ENCODE data around the gene SIT1. TPM values are rescaled to one million over a fixed set of nuclear protein-coding genes. Genes with fewer than 3 reads are reported as not detected.

The SIT1 gene
- total RNA-seq, 2 experiments from 2014 or later = 62.0 to 63.7 TPM

GRCh38 chr9:35667939-35668338, 17.2 kb upstream of the SIT1 start:
- ChIA-PET CTCF (no interaction called here), POLR2A (no interaction called here)

- ChIA-PET POLR2A (no interaction called here), CTCF (interaction anchor here (2.0 kb wide), 1 partner anchor 18 kb away, joined by 5 read pairs; no protein-coding TSS in a partner anchor)
Measured at GRCh38 chr9:35666549-35666948, 15.8 kb upstream of the SIT1 start.

GRCh38 chr9:35666045-35666444, 15.3 kb upstream of the SIT1 start:
- ChIA-PET POLR2A (interaction anchor here (1.7 kb wide), 1 partner anchor 66 kb away, joined by 10 read pairs; the partner anchor contains the start of genes CREB3 and TLN1), CTCF (interaction anchor here (2.0 kb wide), 1 partner anchor 18 kb away, joined by 5 read pairs; no protein-coding TSS in a partner anchor)

GRCh38 chr9:35665471-35665818, 14.7 kb upstream of the SIT1 start:
- ChIA-PET POLR2A (interaction anchor here (0.6 to 1.7 kb wide), 2 partner anchors 67 to 972 kb away, joined by 5 to 10 read pairs; partner anchors contain the start of genes CREB3 and TLN1), CTCF (interaction anchor here (0.5 to 2.0 kb wide), 3 partner anchors 16 to 288 kb away, joined by 3 to 5 read pairs (median 4); no protein-coding TSS in a partner anchor)

GRCh38 chr9:35664531-35665470, 14.1 kb upstream of the SIT1 start, which contains the start of gene ARHGEF39:
ARHGEF39 (minus strand) TSS chr9:35665195; CDS start chr9:35665169, 26 bp downstream.
- POLR2A ChIA-PET = interaction anchor here (0.6 to 1.7 kb wide), 4 partner anchors 46 to 971 kb away, joined by 3 to 10 read pairs (median 4); partner anchors contain the start of genes CD72, CREB3, HINT2 and TLN1
- CTCF ChIA-PET = interaction anchor here (0.5 to 2.0 kb wide), 10 partner anchors 15 to 288 kb away, joined by 3 to 9 read pairs (median 4); partner anchors contain the start of genes CREB3 and TLN1

GRCh38 chr9:35662437-35662836, 11.7 kb upstream of the SIT1 start:
- POLR2A ChIA-PET = no interaction called here
- CTCF ChIA-PET = interaction anchor here (1.1 to 2.8 kb wide), 4 partner anchors 14 to 74 kb away, joined by 4 to 9 read pairs (median 5); no protein-coding TSS in a partner anchor

- ChIA-PET CTCF (interaction anchor here (0.6 to 2.8 kb wide), 7 partner anchors 14 to 180 kb away, joined by 3 to 9 read pairs (median 4); no protein-coding TSS in a partner anchor), POLR2A (no interaction called here)
Measured at GRCh38 chr9:35661756-35662350, 11.1 kb upstream of the SIT1 start.

- ChIA-PET CTCF (interaction anchor here (1.1 to 3.8 kb wide), 6 partner anchors 14 to 69 kb away, joined by 3 to 30 read pairs (median 5); partner anchors contain the start of genes CREB3 and TLN1), POLR2A (interaction anchor here (1.1 kb wide), 1 partner anchor 14 kb away, joined by 4 read pairs; no protein-coding TSS in a partner anchor)
Measured at GRCh38 chr9:35660966-35661415, 10.3 kb upstream of the SIT1 start.

GRCh38 chr9:35659340-35659739, 8.6 kb upstream of the SIT1 start:
- POLR2A ChIA-PET = interaction anchor here (1.8 to 3.8 kb wide), 4 partner anchors 10 to 55 kb away, joined by 4 to 30 read pairs (median 12); no protein-coding TSS in a partner anchor

GRCh38 chr9:35658968-35659220, 8.2 kb upstream of the SIT1 start:
- ChIA-PET CTCF (interaction anchor here (0.8 to 5.3 kb wide), 14 partner anchors 9 to 166 kb away, joined by 3 to 49 read pairs (median 6); partner anchors contain the start of genes CREB3 and TLN1), POLR2A (interaction anchor here (1.6 to 3.8 kb wide), 5 partner anchors 10 to 69 kb away, joined by 4 to 30 read pairs (median 10); no protein-coding TSS in a partner anchor)

More at GRCh38 chr9:35659340-35659739, 8.6 kb upstream of the SIT1 start:
- CTCF ChIA-PET = interaction anchor here (0.8 to 5.3 kb wide), 13 partner anchors 10 to 166 kb away, joined by 3 to 49 read pairs (median 8); partner anchors contain the start of genes CREB3 and TLN1

GRCh38 chr9:35658137-35658967, 7.6 kb upstream of the SIT1 start, which contains the start of gene CCDC107:
CCDC107 (plus strand) TSS chr9:35658292; CDS start chr9:35658380, 88 bp downstream.
- CTCF ChIA-PET = interaction anchor here (0.8 to 5.3 kb wide), 16 partner anchors 9 to 167 kb away, joined by 3 to 49 read pairs (median 5); partner anchors contain the start of genes CREB3 and TLN1
- POLR2A ChIA-PET = interaction anchor here (0.6 to 3.8 kb wide), 10 partner anchors 9 to 156 kb away, joined by 3 to 30 read pairs (median 6); partner anchors contain the start of genes CREB3, GBA2, HINT2 and RGP1

- CTCF ChIA-PET = interaction anchor here (0.9 to 5.3 kb wide), 14 partner anchors 8 to 142 kb away, joined by 3 to 49 read pairs (median 6); partner anchors contain the start of genes CREB3 and TLN1
- POLR2A ChIA-PET = interaction anchor here (0.6 to 3.8 kb wide), 10 partner anchors 8 to 157 kb away, joined by 3 to 30 read pairs (median 6); partner anchors contain the start of genes CREB3, GBA2, HINT2 and RGP1
Measured at GRCh38 chr9:35657546-35658136, 6.9 kb upstream of the SIT1 start, which contains the start of gene RMRP. RMRP (minus strand) TSS chr9:35658019.

- POLR2A ChIA-PET = interaction anchor here (0.5 to 3.8 kb wide), 7 partner anchors 8 to 92 kb away, joined by 3 to 30 read pairs (median 10); partner anchors contain the start of genes GBA2 and RGP1
- CTCF ChIA-PET = interaction anchor here (0.9 to 5.3 kb wide), 8 partner anchors 8 to 73 kb away, joined by 3 to 49 read pairs (median 9); partner anchors contain the start of genes CREB3 and TLN1
Measured at GRCh38 chr9:35656831-35657545, 6.3 kb upstream of the SIT1 start.

GRCh38 chr9:35656348-35656747, 5.6 kb upstream of the SIT1 start:
- CTCF ChIA-PET = interaction anchor here (1.0 to 5.3 kb wide), 6 partner anchors 10 to 80 kb away, joined by 3 to 49 read pairs (median 4); partner anchors contain the start of genes CREB3 and TLN1
- POLR2A ChIA-PET = interaction anchor here (0.5 to 3.8 kb wide), 3 partner anchors 10 to 51 kb away, joined by 3 to 30 read pairs (median 3); no protein-coding TSS in a partner anchor

- POLR2A ChIA-PET = interaction anchor here (0.6 kb wide), 1 partner anchor 29 kb away, joined by 7 read pairs; no protein-coding TSS in a partner anchor
- CTCF ChIA-PET = interaction anchor here (0.6 to 1.2 kb wide), 3 partner anchors 8 to 1826 kb away, joined by 3 to 5 read pairs (median 3); partner anchors contain the start of gene TLN1
Measured at GRCh38 chr9:35653611-35654010, 2.9 kb upstream of the SIT1 start.

- ChIA-PET CTCF (interaction anchor here (1.2 kb wide), 1 partner anchor 8 kb away, joined by 3 read pairs; no protein-coding TSS in a partner anchor), POLR2A (no interaction called here)
Measured at GRCh38 chr9:35652829-35653209, 2.1 kb upstream of the SIT1 start.
